NCI-H1694 (cell line): ENCODE data around the gene ST3GAL4.

Source experiments
- DNase-seq: peaks from one replicate; lab custom pipeline; 2025; lab: John Stamatoyannopoulos, UW

The ST3GAL4 gene

GRCh38 chr11:126329644-126330211 lies 25.8 kb upstream of the ST3GAL4 start:
- no peak for DNase-seq

GRCh38 chr11:126331286-126331685 lies 24.2 kb upstream of the ST3GAL4 start:
- no peak for DNase-seq

GRCh38 chr11:126332221-126332711 lies 23.2 kb upstream of the ST3GAL4 start:
- DNase-seq, result no peak

- DNase-seq, result no peak
These were observed 22.3 kb upstream of the ST3GAL4 start for GRCh38 chr11:126333142-126333541.

- DNase-seq, result no peak
These were observed 20.6 kb upstream of the ST3GAL4 start for GRCh38 chr11:126334659-126335462.

GRCh38 chr11:126335463-126335760 lies 20.1 kb upstream of the ST3GAL4 start:
- DNase-seq, result no peak

GRCh38 chr11:126336138-126336541 lies 19.3 kb upstream of the ST3GAL4 start:
- no peak for DNase-seq

GRCh38 chr11:126336671-126337101 lies 18.8 kb upstream of the ST3GAL4 start:
- no peak for DNase-seq

- DNase-seq, result no peak
These were observed 18.4 kb upstream of the ST3GAL4 start for GRCh38 chr11:126337126-126337473.

GRCh38 chr11:126337474-126338241 lies 17.8 kb upstream of the ST3GAL4 start:
- no peak for DNase-seq

- DNase-seq, result no peak
These were observed 17.0 kb upstream of the ST3GAL4 start for GRCh38 chr11:126338346-126339055.

- no peak for DNase-seq
These were observed 16.2 kb upstream of the ST3GAL4 start for GRCh38 chr11:126339073-126339862.

GRCh38 chr11:126339863-126340434 lies 15.5 kb upstream of the ST3GAL4 start:
- no peak for DNase-seq

- no peak for DNase-seq
These were observed 14.4 kb upstream of the ST3GAL4 start for GRCh38 chr11:126340960-126341606.

- DNase-seq, result no peak
These were observed 13.7 kb upstream of the ST3GAL4 start for GRCh38 chr11:126341760-126342161.

GRCh38 chr11:126343051-126343450 lies 12.4 kb upstream of the ST3GAL4 start:
- DNase-seq, result no peak

GRCh38 chr11:126344141-126345080 lies 11.1 kb upstream of the ST3GAL4 start:
- DNase-seq, result no peak

- DNase-seq, result no peak
These were observed 10.2 kb upstream of the ST3GAL4 start for GRCh38 chr11:126345283-126345682.

GRCh38 chr11:126345759-126346585 lies 9.5 kb upstream of the ST3GAL4 start:
- DNase-seq, result no peak
